GM12864 (cell line): ENCODE data around the gene EEFSEC.

Experiments
- DNase-seq: peaks from one replicate; pipeline ENCODE4 v3.0.0-alpha.2; 2011; ENCODE audit warnings: low read depth
- H3K4me3 ChIP-seq: 2 replicates; pipeline ENCODE4 v1.5.1; 2011; ENCODE audit warnings: mild to moderate bottlenecking, low read depth, low read length, control low read depth
- CTCF ChIP-seq: IDR thresholded peaks from 2 replicates; pipeline ENCODE4 v1.5.1; 2011; ENCODE audit warnings: low read depth, mild to moderate bottlenecking, moderate library complexity, low read length, control low read depth, inconsistent platforms; ENCODE audit errors: missing control alignments

EEFSEC gene

GRCh38 chr3:128411574-128412064, 258.3 kb downstream of the EEFSEC start:
- no peak for DNase-seq
- no peak overlapping the region for H3K4me3 ChIP-seq
- TF ChIP-seq CTCF = no peak

DNA sequence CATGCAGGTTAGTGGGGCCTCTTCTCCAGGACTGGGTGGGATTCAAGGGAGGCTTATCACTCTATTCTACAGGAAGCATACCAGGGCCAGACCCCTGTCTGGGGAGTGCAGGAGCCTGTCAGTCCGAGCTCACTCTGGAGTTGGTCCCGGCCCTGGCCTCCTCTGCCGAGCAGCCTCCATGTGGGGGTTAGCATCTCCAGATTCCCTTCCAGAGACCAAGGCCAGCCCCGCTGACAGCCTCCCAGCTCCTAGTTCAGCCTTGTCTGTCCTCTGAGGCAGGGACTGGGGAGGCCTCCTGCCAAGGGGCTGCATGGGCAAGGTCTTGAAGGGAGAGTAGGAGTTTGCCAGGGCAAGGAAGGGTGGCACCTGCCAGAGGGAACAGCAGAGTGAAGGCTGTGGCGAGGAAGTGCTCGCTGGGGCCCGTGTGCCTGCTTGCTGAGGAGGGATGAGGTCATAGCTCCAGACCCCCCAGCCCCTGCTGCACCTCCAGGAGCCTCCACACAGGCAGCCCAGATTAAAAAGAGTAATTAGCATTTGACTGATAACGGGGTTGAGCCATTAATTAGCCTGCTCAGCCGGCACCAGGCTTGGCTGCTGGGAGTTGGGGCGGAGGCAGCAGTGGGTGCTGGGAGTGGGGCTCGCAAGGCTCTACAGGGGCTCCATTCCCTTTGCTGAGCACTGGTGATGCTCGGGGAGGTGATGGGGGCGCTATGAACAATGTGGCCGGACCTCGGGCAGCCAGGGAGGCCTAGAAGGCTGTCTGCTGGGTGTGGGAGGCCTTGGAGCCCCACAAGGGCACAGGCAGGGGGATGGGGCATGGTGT, 259.1 kb downstream of the EEFSEC start:
- H3K4me3 ChIP-seq = no peak overlapping the region
- TF ChIP-seq CTCF = no peak
- no peak for DNase-seq

DNA sequence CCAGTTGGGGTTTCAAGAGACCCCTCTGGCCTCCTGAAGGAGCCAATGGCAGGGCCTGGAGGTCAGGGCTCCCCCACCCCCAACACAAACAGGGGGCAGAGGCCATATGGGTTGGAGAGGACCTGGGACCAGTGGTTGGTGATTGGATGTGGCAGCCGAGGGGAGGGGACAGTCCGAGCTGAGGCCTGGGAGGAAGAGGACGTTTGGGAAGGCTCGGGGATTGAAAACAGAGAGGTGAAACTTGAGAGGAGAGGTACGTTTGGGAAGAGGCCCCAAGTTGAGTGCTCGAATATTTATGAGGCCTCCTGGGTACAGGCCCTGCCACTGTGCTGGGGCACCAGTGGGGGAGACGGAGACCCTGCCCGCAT, 259.7 kb downstream of the EEFSEC start:
- H3K4me3 ChIP-seq = no peak overlapping the region

GRCh38 chr3:128413413-128414205, 260.3 kb downstream of the EEFSEC start:
- no peak overlapping the region for H3K4me3 ChIP-seq
- no peak for DNase-seq
- TF ChIP-seq CTCF = no peak

More for the DNA sequence above, 259.7 kb downstream of the EEFSEC start:
- no peak for DNase-seq
- TF ChIP-seq CTCF = no peak

- no peak for DNase-seq
- TF ChIP-seq CTCF = no peak
- no peak overlapping the region for H3K4me3 ChIP-seq
Measured at GRCh38 chr3:128415200-128415772, 262.0 kb downstream of the EEFSEC start.

DNA sequence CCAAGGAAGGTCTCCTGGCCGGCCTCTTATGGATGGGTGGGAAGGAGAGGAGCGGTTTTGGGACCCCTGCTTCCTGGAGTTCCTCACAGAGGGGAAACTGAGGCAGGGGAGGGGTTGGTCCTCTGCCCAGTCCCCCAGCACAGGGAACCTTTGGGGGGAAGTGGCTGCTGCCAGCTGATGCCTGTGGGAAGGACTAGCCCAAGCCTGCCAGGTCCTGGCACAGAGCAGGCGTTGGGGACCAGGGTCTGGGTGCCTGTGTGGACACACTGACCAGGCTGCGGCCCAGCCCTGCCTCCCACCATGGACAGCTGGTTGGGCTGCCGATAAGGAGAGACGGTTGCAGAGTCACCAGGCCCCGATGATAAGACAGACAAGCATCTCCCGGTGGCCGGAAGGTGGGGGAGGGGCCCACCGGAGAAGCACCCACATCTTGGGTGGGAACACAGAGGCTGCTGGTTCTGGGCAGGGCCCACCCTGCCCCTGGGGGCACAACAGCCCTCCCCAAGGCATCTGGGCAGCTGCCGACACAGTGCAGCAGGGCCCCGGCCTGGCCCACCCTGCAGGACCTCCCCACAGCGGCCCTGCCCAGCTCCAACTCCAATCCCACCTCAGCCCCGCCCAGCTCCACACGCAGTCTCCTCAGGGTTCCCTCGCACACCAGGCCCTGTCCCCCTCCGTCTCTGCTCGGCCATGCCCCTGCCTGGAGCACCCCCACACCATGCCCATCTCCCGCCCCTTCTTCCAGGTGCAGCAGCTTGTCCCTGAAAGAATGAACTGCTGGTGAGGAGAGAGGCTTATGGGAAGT, 262.7 kb downstream of the EEFSEC start:
- H3K4me3 ChIP-seq = no peak overlapping the region
- TF ChIP-seq CTCF = no peak
- DNase-seq = no peak
